ENCODE measurements around the gene TPPP3. TPM values are rescaled to one million over a fixed set of nuclear protein-coding genes. Genes with fewer than 3 reads are reported as not detected.
"Not testable (repeated sequence)": the region's sequence is repeated elsewhere in the genome, so short reads cannot be mapped to it uniquely, and the experiment has no call there.

The TPPP3 gene
- total RNA-seq, 1 experiment from 2014 or later = 0.95 TPM

DNA sequence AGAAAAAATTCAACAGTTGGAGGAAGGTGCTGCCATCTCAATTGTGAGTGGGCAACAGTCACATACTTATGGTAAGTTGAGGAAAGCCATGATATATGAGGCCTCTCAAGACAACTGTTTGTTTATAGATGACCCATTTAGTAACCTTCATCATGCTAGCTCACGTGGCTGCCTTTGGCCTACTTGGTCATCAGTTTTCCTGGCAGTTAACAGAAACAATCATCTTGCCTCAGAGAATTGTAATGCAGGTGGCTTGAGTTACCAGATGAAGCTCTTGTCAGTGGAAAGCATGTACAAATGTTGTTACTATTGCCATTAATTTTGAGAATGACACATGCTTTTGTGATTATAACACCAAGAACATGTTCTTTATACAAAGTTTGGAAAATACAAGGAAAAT, 14.7 kb downstream of the TPPP3 start:
- in situ Hi-C loops (cut with HindIII; ENCODE audit: low pct_unique_long_range_greater_than_20kb, low sequenced_read_pairs) = no loop called here
- TF ChIP-seq SIN3A (IDR thresholded peaks at IDR 0.05; ENCODE audit: borderline replicate concordance, insufficient read depth, low read depth, low read length) = no peak
- TF ChIP-seq, protein P1, sequence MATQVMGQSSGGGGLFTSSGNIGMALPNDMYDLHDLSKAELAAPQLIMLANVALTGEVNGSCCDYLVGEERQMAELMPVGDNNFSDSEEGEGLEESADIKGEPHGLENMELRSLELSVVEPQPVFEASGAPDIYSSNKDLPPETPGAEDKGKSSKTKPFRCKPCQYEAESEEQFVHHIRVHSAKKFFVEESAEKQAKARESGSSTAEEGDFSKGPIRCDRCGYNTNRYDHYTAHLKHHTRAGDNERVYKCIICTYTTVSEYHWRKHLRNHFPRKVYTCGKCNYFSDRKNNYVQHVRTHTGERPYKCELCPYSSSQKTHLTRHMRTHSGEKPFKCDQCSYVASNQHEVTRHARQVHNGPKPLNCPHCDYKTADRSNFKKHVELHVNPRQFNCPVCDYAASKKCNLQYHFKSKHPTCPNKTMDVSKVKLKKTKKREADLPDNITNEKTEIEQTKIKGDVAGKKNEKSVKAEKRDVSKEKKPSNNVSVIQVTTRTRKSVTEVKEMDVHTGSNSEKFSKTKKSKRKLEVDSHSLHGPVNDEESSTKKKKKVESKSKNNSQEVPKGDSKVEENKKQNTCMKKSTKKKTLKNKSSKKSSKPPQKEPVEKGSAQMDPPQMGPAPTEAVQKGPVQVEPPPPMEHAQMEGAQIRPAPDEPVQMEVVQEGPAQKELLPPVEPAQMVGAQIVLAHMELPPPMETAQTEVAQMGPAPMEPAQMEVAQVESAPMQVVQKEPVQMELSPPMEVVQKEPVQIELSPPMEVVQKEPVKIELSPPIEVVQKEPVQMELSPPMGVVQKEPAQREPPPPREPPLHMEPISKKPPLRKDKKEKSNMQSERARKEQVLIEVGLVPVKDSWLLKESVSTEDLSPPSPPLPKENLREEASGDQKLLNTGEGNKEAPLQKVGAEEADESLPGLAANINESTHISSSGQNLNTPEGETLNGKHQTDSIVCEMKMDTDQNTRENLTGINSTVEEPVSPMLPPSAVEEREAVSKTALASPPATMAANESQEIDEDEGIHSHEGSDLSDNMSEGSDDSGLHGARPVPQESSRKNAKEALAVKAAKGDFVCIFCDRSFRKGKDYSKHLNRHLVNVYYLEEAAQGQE (IDR thresholded peaks at IDR 0.05; ENCODE audit: insufficient read depth in 1 of 2, low read depth in 2 of 2, low read length in 1 of 2) = no peak
- TF ChIP-seq, protein P2, sequence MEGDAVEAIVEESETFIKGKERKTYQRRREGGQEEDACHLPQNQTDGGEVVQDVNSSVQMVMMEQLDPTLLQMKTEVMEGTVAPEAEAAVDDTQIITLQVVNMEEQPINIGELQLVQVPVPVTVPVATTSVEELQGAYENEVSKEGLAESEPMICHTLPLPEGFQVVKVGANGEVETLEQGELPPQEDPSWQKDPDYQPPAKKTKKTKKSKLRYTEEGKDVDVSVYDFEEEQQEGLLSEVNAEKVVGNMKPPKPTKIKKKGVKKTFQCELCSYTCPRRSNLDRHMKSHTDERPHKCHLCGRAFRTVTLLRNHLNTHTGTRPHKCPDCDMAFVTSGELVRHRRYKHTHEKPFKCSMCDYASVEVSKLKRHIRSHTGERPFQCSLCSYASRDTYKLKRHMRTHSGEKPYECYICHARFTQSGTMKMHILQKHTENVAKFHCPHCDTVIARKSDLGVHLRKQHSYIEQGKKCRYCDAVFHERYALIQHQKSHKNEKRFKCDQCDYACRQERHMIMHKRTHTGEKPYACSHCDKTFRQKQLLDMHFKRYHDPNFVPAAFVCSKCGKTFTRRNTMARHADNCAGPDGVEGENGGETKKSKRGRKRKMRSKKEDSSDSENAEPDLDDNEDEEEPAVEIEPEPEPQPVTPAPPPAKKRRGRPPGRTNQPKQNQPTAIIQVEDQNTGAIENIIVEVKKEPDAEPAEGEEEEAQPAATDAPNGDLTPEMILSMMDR (IDR thresholded peaks at IDR 0.05) = no peak
- no peak for TF ChIP-seq POLR2AphosphoS5 (IDR thresholded peaks at IDR 0.05; ENCODE audit: low read depth, low read length)
- TF ChIP-seq TCF7L2 (IDR thresholded peaks at IDR 0.05; ENCODE audit: low read depth, low read length) = no peak
- no peak overlapping the region for H3K27ac ChIP-seq (ENCODE audit: low read length)
- POLR2A ChIA-PET = no interaction called here
- no peak for DNase-seq (ENCODE audit: low read depth, low spot score)
- no peak for ATAC-seq
- no peaks in the 10 kb centered on the region for H3K27me3 ChIP-seq (ENCODE audit: control insufficient read depth, insufficient read depth, low read length)
- no peaks in the 10 kb centered on the region for H3K9me3 ChIP-seq (ENCODE audit: control insufficient read depth, insufficient read depth, low read depth, low read length)
- H3K4me1 ChIP-seq (ENCODE audit: control insufficient read depth, insufficient read depth, low read length) = no peaks in the 10 kb centered on the region
- H3K36me3 ChIP-seq (ENCODE audit: control insufficient read depth, insufficient read depth, low read length) = no peaks in the 10 kb centered on the region
- no peak overlapping the region for H3K4me3 ChIP-seq (ENCODE audit: low read depth in 2 of 2, low read length in 2 of 2)
- CTCF ChIA-PET = no interaction called here
- BruUV-seq (replicated peaks) = no TSS peak
- intact Hi-C loops (cut with micrococcal nuclease; ENCODE audit: unreplicated experiment) = no loop called here

DNA sequence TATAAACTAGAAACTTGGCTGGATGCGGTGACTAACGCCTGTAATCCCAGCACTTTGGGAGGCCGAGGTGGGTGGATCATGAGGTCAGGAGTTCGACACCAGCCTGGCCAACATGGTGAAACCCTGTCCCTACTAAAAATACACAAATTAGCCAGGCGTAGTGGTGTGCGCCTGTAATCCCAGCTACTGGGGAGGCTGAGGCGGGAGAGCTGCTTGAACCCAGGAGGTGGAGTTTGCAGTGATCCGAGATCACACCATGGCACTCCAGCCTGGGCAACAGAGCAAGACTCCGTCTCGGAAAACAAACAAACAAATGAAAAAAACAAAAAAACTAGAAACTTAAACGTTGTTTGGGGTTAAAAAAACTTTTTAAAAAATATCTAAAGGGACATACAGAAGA, 17.3 kb downstream of the TPPP3 start:
- intact Hi-C loops (cut with micrococcal nuclease; ENCODE audit: unreplicated experiment); H3K9me3 ChIP-seq (ENCODE audit: control insufficient read depth, insufficient read depth, low read depth, low read length); BruUV-seq (replicated peaks); ATAC-seq; H3K27ac ChIP-seq (ENCODE audit: low read length); POLR2A ChIA-PET; H3K4me1 ChIP-seq (ENCODE audit: control insufficient read depth, insufficient read depth, low read length); in situ Hi-C loops (cut with HindIII; ENCODE audit: low pct_unique_long_range_greater_than_20kb, low sequenced_read_pairs); H3K4me3 ChIP-seq (ENCODE audit: low read depth in 2 of 2, low read length in 2 of 2); CTCF ChIA-PET; H3K27me3 ChIP-seq (ENCODE audit: control insufficient read depth, insufficient read depth, low read length); DNase-seq (ENCODE audit: low read depth, low spot score); H3K36me3 ChIP-seq (ENCODE audit: control insufficient read depth, insufficient read depth, low read length): not testable (repeated sequence)

DNA sequence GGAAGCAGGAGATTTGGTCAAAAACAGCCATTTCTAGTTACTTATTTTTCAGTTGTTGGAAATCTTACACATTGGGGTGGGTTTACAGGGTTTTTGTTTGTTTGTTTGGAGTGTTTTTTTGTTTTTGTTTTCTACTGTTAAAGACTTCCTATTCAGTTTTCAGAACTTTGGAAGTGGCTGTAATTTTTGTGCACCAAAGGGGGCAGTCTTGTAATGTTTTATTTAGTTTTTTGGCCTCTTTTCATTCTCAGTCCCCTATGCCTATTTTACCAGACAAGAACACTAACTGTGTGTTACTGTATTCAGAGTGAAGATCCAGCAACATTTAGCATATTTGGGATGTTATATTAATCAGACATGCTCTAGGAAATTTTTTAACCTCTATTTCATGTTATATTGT, 20.6 kb downstream of the TPPP3 start:
- BruUV-seq (replicated peaks) = no TSS peak
- ChIA-PET CTCF (no interaction called here), POLR2A (no interaction called here)
- in situ Hi-C loops (cut with HindIII; ENCODE audit: low pct_unique_long_range_greater_than_20kb, low sequenced_read_pairs) = no loop called here
- H3K27ac ChIP-seq (ENCODE audit: low read length) = no peak overlapping the region
- H3K9me3 ChIP-seq (ENCODE audit: control insufficient read depth, insufficient read depth, low read depth, low read length) = no peaks in the 10 kb centered on the region
- H3K4me3 ChIP-seq (ENCODE audit: low read depth in 2 of 2, low read length in 2 of 2) = no peak overlapping the region
- H3K36me3 ChIP-seq (ENCODE audit: control insufficient read depth, insufficient read depth, low read length) = no peaks in the 10 kb centered on the region
- intact Hi-C loops (cut with micrococcal nuclease; ENCODE audit: unreplicated experiment) = no loop called here
- DNase-seq (ENCODE audit: low read depth, low spot score) = no peak
- TF ChIP-seq TCF7L2 (IDR thresholded peaks at IDR 0.05; ENCODE audit: low read depth, low read length) (no peak), POLR2AphosphoS5 (IDR thresholded peaks at IDR 0.05; ENCODE audit: low read depth, low read length) (no peak), SIN3A (IDR thresholded peaks at IDR 0.05; ENCODE audit: borderline replicate concordance, insufficient read depth, low read depth, low read length) (no peak)
- TF ChIP-seq, protein P1 (IDR thresholded peaks at IDR 0.05; ENCODE audit: insufficient read depth in 1 of 2, low read depth in 2 of 2, low read length in 1 of 2) = no peak
- TF ChIP-seq, protein P2 (IDR thresholded peaks at IDR 0.05) = no peak
- no peaks in the 10 kb centered on the region for H3K4me1 ChIP-seq (ENCODE audit: control insufficient read depth, insufficient read depth, low read length)
- no peaks in the 10 kb centered on the region for H3K27me3 ChIP-seq (ENCODE audit: control insufficient read depth, insufficient read depth, low read length)
- no peak for ATAC-seq
